H9 (cell line): ENCODE data around the gene TTC33. TPM values are rescaled to one million over a fixed set of nuclear protein-coding genes. Genes with fewer than 3 reads are reported as not detected.

Source experiments
- DNase-seq: peaks from one replicate; pipeline ENCODE4 v3.0.0-alpha.2; 2017
- H2AFZ ChIP-seq: one replicate; pipeline ENCODE4 v1.6.1; 2013; ENCODE audit warnings: mild to moderate bottlenecking, low read length, control low read depth, moderate library complexity
- H2AK5ac ChIP-seq: 2 replicates; pipeline ENCODE4 v1.6.1; 2013; ENCODE audit warnings: low read length, control low read depth, mixed read lengths; ENCODE audit not compliant: insufficient read length
- H2BK120ac ChIP-seq: one replicate; pipeline ENCODE4 v1.6.1; 2013; ENCODE audit warnings: low read depth, mild to moderate bottlenecking, low read length, control low read depth, inconsistent platforms; ENCODE audit not compliant: poor library complexity, severe bottlenecking
- H2BK12ac ChIP-seq: 2 replicates; pipeline ENCODE4 v1.6.1; 2013; ENCODE audit warnings: low read length, control low read depth, mixed read lengths, low read depth; ENCODE audit not compliant: insufficient read length
- H2BK15ac ChIP-seq: 2 replicates; pipeline ENCODE4 v1.6.1; 2013; ENCODE audit warnings: low read depth, low read length, control low read depth
- H2BK20ac ChIP-seq: one replicate; pipeline ENCODE4 v1.6.1; 2013; ENCODE audit warnings: low read depth, mild to moderate bottlenecking, low read length, control low read depth, inconsistent platforms; ENCODE audit not compliant: poor library complexity, severe bottlenecking
- H2BK5ac ChIP-seq: 2 replicates; pipeline ENCODE4 v1.6.1; 2013; ENCODE audit warnings: low read length, control low read depth, mixed read lengths; ENCODE audit not compliant: insufficient read length
- H3K14ac ChIP-seq: 2 replicates; pipeline ENCODE4 v1.6.1; 2013; ENCODE audit warnings: low read length, control low read depth; ENCODE audit not compliant: insufficient read depth
- H3K18ac ChIP-seq: 2 replicates; pipeline ENCODE4 v1.6.1; 2013; ENCODE audit warnings: low read depth, mild to moderate bottlenecking, mixed read lengths, low read length, control low read depth; ENCODE audit not compliant: insufficient read length
- H3K23ac ChIP-seq: 2 replicates; pipeline ENCODE4 v1.6.1; 2013; ENCODE audit warnings: low read length, control low read depth, mixed read lengths, low read depth; ENCODE audit not compliant: insufficient read length
- H3K23me2 ChIP-seq: 2 replicates; pipeline ENCODE4 v1.6.1; 2013; ENCODE audit warnings: low read depth, mild to moderate bottlenecking, mixed read lengths, low read length, control low read depth; ENCODE audit not compliant: insufficient read length, poor library complexity, severe bottlenecking
- H3K27ac ChIP-seq: 2 replicates; pipeline ENCODE4 v1.5.1; 2013; ENCODE audit warnings: low read length, control low read depth, mixed read lengths, low read depth; ENCODE audit not compliant: insufficient read length
- H3K27me3 ChIP-seq: 2 replicates; pipeline ENCODE4 v1.6.1; 2013; ENCODE audit warnings: low read length, control low read depth, inconsistent platforms; ENCODE audit not compliant: insufficient read depth
- H3K4ac ChIP-seq: 2 replicates; pipeline ENCODE4 v1.6.1; 2013; ENCODE audit warnings: low read depth, mild to moderate bottlenecking, control low read depth, inconsistent platforms, low read length, moderate library complexity
- H3K4me1 ChIP-seq: 2 replicates; pipeline ENCODE4 v1.6.1; 2013; ENCODE audit warnings: low read length, control low read depth, inconsistent platforms; ENCODE audit not compliant: insufficient read depth
- H3K4me2 ChIP-seq: 2 replicates; pipeline ENCODE4 v1.6.1; 2013; ENCODE audit warnings: low read length, control low read depth, mixed read lengths; ENCODE audit not compliant: insufficient read length, insufficient read depth
- H3K56ac ChIP-seq: 2 replicates; pipeline ENCODE4 v1.6.1; 2013; ENCODE audit warnings: low read depth, mild to moderate bottlenecking, mixed read lengths, low read length, control low read depth; ENCODE audit not compliant: insufficient read length
- H3K79me1 ChIP-seq: 2 replicates; pipeline ENCODE4 v1.6.1; 2013; ENCODE audit warnings: low read depth, mild to moderate bottlenecking, moderate library complexity, low read length, control low read depth, inconsistent platforms; ENCODE audit not compliant: insufficient read depth, poor library complexity, severe bottlenecking
- H3K79me2 ChIP-seq: 2 replicates; pipeline ENCODE4 v1.6.1; 2013; ENCODE audit warnings: low read length, control low read depth, inconsistent platforms; ENCODE audit not compliant: insufficient read depth
- H3K9ac ChIP-seq: 2 replicates; pipeline ENCODE4 v1.6.1; 2013; ENCODE audit warnings: low read length, control low read depth, mixed read lengths; ENCODE audit not compliant: insufficient read length; ENCODE audit errors: extremely low read depth
- H3K9me3 ChIP-seq: one replicate; pipeline ENCODE4 v1.6.1; 2013; ENCODE audit warnings: low read depth, low read length, inconsistent platforms; ENCODE audit not compliant: control insufficient read depth
- H3T11ph ChIP-seq: one replicate; pipeline ENCODE4 v1.6.1; 2013; ENCODE audit warnings: mild to moderate bottlenecking, low read length, control low read depth, inconsistent platforms
- H4K20me1 ChIP-seq: one replicate; pipeline ENCODE4 v1.6.1; 2013; ENCODE audit not compliant: control insufficient read depth, insufficient read length, insufficient read depth
- H4K5ac ChIP-seq: 2 replicates; pipeline ENCODE4 v1.6.1; 2013; ENCODE audit warnings: low read depth, mild to moderate bottlenecking, mixed read lengths, low read length, control low read depth; ENCODE audit not compliant: insufficient read length
- H4K8ac ChIP-seq: replicated peaks from 2 replicates; pipeline ENCODE4 v1.6.1; 2013; ENCODE audit warnings: low read length, control low read depth, mixed read lengths, low read depth; ENCODE audit not compliant: insufficient read length
- H4K91ac ChIP-seq: 2 replicates; pipeline ENCODE4 v1.6.1; 2013; ENCODE audit warnings: low read depth, mild to moderate bottlenecking, moderate library complexity, mixed read lengths, low read length, control low read depth; ENCODE audit not compliant: insufficient read length
- H3K27ac Mint-ChIP-seq, 3 experiments: 2 replicates in 2 of 3; 3 replicates in 1 of 3; pipeline ENCODE4 v1.8.0; 2020 to 2021; ENCODE audit warnings: mixed read lengths in 3 of 3, mild to moderate bottlenecking in 1 of 3, moderate library complexity in 1 of 3
- H3K27me3 Mint-ChIP-seq: 2 replicates; pipeline ENCODE4 v1.8.0; 2021; ENCODE audit warnings: low read depth, mild to moderate bottlenecking, moderate library complexity, mixed read lengths
- H3K36me3 Mint-ChIP-seq, 3 experiments: 2 replicates in 2 of 3; 3 replicates in 1 of 3; pipeline ENCODE4 v1.8.0; 2020 to 2021; ENCODE audit warnings: low read depth in 3 of 3, mixed read lengths in 3 of 3; ENCODE audit not compliant: insufficient read depth in 1 of 3
- H3K4me1 Mint-ChIP-seq, 2 experiments: 2 replicates each; pipeline ENCODE4 v1.8.0; 2020; ENCODE audit warnings: mixed read lengths in 2 of 2
- H3K4me3 Mint-ChIP-seq, 2 experiments: 2 replicates in 1 of 2; 3 replicates in 1 of 2; pipeline ENCODE4 v1.8.0; 2020 to 2021; ENCODE audit warnings: mild to moderate bottlenecking in 2 of 2, mixed read lengths in 2 of 2, moderate library complexity in 1 of 2
- H3K9me3 Mint-ChIP-seq, 2 experiments: 2 replicates in 1 of 2; 3 replicates in 1 of 2; pipeline ENCODE4 v1.8.0; 2020; ENCODE audit warnings: mild to moderate bottlenecking in 2 of 2, mixed read lengths in 2 of 2, moderate library complexity in 1 of 2
- CTCF ChIP-seq: fragments of 200-600 bp; sonication (generic); conservative IDR thresholded peaks from 3 replicates; pipeline ENCODE4 v1.8.0; 2021; ENCODE audit warnings: antibody characterized with exemption, mild to moderate bottlenecking
- WGBS: extraction: QIAGEN DNeasy Blood & Tissue Kit; methylation state at CpG from one replicate; pipeline ENCODE4 v1.1.7; 2013; ENCODE audit warnings: missing lambda C conversion rate, low lambda C conversion rate, mixed read lengths; ENCODE audit not compliant: insufficient read length; ENCODE audit errors: extremely low coverage; 5-methylcytosine and 5-hydroxymethylcytosine counted together
- total RNA-seq: library from RNA; stranded (reverse); gene quantifications from 2 replicates; pipeline ENCODE4 v1.2.1, GENCODE V29; 2021

The TTC33 gene
- total RNA-seq, 1 experiment from 2014 or later, result 7.3 TPM

GRCh38 chr5:40649463-40650030 lies 106.2 kb downstream of the TTC33 start:
- Histone ChIP-seq H3K23me2 (no peaks in the 10 kb centered on the region), H3K56ac (no peak overlapping the region), H3T11ph (no peak overlapping the region), H2BK12ac (no peak overlapping the region), H3K4me2 (no peak overlapping the region), H2AK5ac (no peak overlapping the region), H2BK15ac (no peak overlapping the region), H3K27me3 (no peaks in the 10 kb centered on the region), H4K91ac (no peak overlapping the region), H3K9me3 (no peaks in the 10 kb centered on the region), H3K4me1 (no peaks in the 10 kb centered on the region), H3K9ac (no peak overlapping the region), H2AFZ (no peak overlapping the region), H3K18ac (no peak overlapping the region), H3K79me2 (no peaks in the 10 kb centered on the region), H3K4ac (no peak overlapping the region), H3K23ac (no peak overlapping the region), H2BK20ac (no peak overlapping the region), H3K14ac (no peak overlapping the region), H4K5ac (no peak overlapping the region), H4K20me1 (no peaks in the 10 kb centered on the region), H3K27ac (no peak overlapping the region), H2BK5ac (no peak overlapping the region), H3K79me1 (no peaks in the 10 kb centered on the region), H2BK120ac (no peak overlapping the region), H4K8ac (no peak overlapping the region)
- no peak for TF ChIP-seq CTCF
- H3K36me3 Mint-ChIP-seq, result no peaks in the 10 kb centered on the region
- no peak for DNase-seq
- WGBS, result no CpG with 5 or more reads among the region's 4 CpGs
- H3K27me3 Mint-ChIP-seq, result no peaks in the 10 kb centered on the region
- no peak overlapping the region for H3K4me3 Mint-ChIP-seq
- H3K4me1 Mint-ChIP-seq, result no peaks in the 10 kb centered on the region
- H3K9me3 Mint-ChIP-seq, result no peaks in the 10 kb centered on the region; a peak in 1 of 5 replicates
- no peak overlapping the region for H3K27ac Mint-ChIP-seq
